K562 (cell line): ENCODE measurements around the gene VIPR2. TPM values are rescaled to one million over a fixed set of nuclear protein-coding genes. Genes with fewer than 3 reads are reported as not detected.
A peak's percentile ranks its signal among the peaks of the same experiment; 100 is the strongest.

Source experiments
- ARID1B ChIP-seq: fragments of 450-650 bp; IDR thresholded peaks from 2 replicates; pipeline ENCODE4 v1.6.1; 2016; ENCODE audit warnings: antibody characterized with exemption, mild to moderate bottlenecking, inconsistent platforms
- ETV1 ChIP-seq: fragments of 450-650 bp; conservative IDR thresholded peaks from 2 replicates; pipeline ENCODE4 v1.6.1; 2016; ENCODE audit warnings: missing genetic modification characterization, control low read depth, low read depth, missing compliant biosample characterization
- HDAC1 ChIP-seq, 2 experiments: fragments of 450-650 bp; IDR thresholded peaks; 2 replicates each; pipeline ENCODE4 v1.6.1; 2016 to 2017; ENCODE audit warnings: inconsistent platforms in 1 of 2, mild to moderate bottlenecking in 1 of 2, moderate library complexity in 1 of 2
- HIVEP1 ChIP-seq: fragments of 250-450 bp; sonication (Bioruptor Pico); IDR thresholded peaks from 2 replicates; pipeline ENCODE4 v1.4.0; 2020; ENCODE audit warnings: mild to moderate bottlenecking
- HNRNPL ChIP-seq: fragments of 200-400 bp; formaldehyde crosslinking; IDR thresholded peaks from 2 replicates; pipeline ENCODE4 v1.6.1; 2017; ENCODE audit warnings: low read depth, mild to moderate bottlenecking, low read length
- SMARCC2 ChIP-seq: fragments of 450-650 bp; IDR thresholded peaks from 2 replicates; pipeline ENCODE4 v1.6.1; 2017; ENCODE audit warnings: antibody characterized with exemption, moderate library complexity, mild to moderate bottlenecking, low read depth
- SRF ChIP-seq, 2 experiments: fragments of 250-450, 450-650 bp in 1 of 2; sonication (Bioruptor Pico) in 1 of 2; sonication (generic) in 1 of 2; formaldehyde crosslinking; IDR thresholded peaks; 2 replicates each; pipeline versions ENCODE4 v1.5.0 to v1.5.1; 2020 to 2022; ENCODE audit warnings: mild to moderate bottlenecking in 1 of 2, missing genetic modification reagents in 1 of 2
- ZBTB17 ChIP-seq: fragments of 450-650 bp; formaldehyde crosslinking; IDR thresholded peaks from 2 replicates; pipeline ENCODE4 v1.4.0; 2020; ENCODE audit warnings: mild to moderate bottlenecking
- ZFP30 ChIP-seq: fragments of 250-450 bp; sonication (Bioruptor Pico); IDR thresholded peaks from 2 replicates; pipeline ENCODE4 v1.8.0; 2022; ENCODE audit warnings: moderate library complexity, mild to moderate bottlenecking, inconsistent platforms, borderline replicate concordance
- ZKSCAN1 ChIP-seq: fragments of 150-350 bp; IDR thresholded peaks from 2 replicates; pipeline ENCODE4 v1.6.1; 2016; ENCODE audit warnings: low read depth, low read length
- ZNF41 ChIP-seq: fragments of 250-450 bp; sonication (Bioruptor Pico); conservative IDR thresholded peaks from 2 replicates; pipeline ENCODE4 v1.4.0; 2020; ENCODE audit warnings: mild to moderate bottlenecking
- ZNF583 ChIP-seq: fragments of 250-450 bp; sonication (Bioruptor Pico); IDR thresholded peaks from 2 replicates; pipeline ENCODE4 v1.4.0; 2020
- polyA plus RNA-seq, 8 experiments: library from polyadenylated mRNA; depleted of rRNA in 4 of 8; stranded (reverse) in 5 of 8; unstranded in 3 of 8; fragments of >200 nt; fragmentation: Nextera tagmentation in 2 of 8; fragmentation: Illumina TruSeq in 1 of 8; extraction: Ambion mirVana in 2 of 8; extraction: Trizol in 1 of 8; gene quantifications; 2 replicates each; pipeline versions ENCODE4 v1.2.1 to v1.2.3, GENCODE V29; 2011 to 2014; ENCODE audit warnings: inconsistent platforms in 1 of 8, missing spikeins in 1 of 8
- total RNA-seq, 7 experiments: library from RNA; depleted of rRNA in 6 of 7; stranded (reverse); fragments of >200 nt in 6 of 7; fragmentation: Illumina TruSeq in 2 of 7; extraction: Trizol in 2 of 7; gene quantifications; 2 replicates each; pipeline versions ENCODE4 v1.2.1 to v1.2.3, GENCODE V29; 2011 to 2021; ENCODE audit warnings: low replicate concordance in 1 of 7
- TF ChIP-seq, protein P1 (sequence below), 2 experiments: fragments of 450-650 bp in 1 of 2; sonication (generic) in 1 of 2; formaldehyde crosslinking in 1 of 2; IDR thresholded peaks in 1 of 2; conservative IDR thresholded peaks in 1 of 2; 2 replicates each; pipeline versions ENCODE4 v1.6.1 to v1.8.1; 2016 to 2023; ENCODE audit warnings: mild to moderate bottlenecking in 2 of 2, moderate library complexity in 2 of 2, inconsistent platforms in 1 of 2, missing genetic modification reagents in 1 of 2
- TF ChIP-seq, protein P2 (sequence below): sonication (generic); formaldehyde crosslinking; IDR thresholded peaks from 2 replicates; pipeline ENCODE4 v1.8.0; 2022; ENCODE audit warnings: missing genetic modification reagents, mild to moderate bottlenecking, borderline replicate concordance
- TF ChIP-seq, protein P3 (sequence below): sonication (generic); formaldehyde crosslinking; IDR thresholded peaks from 2 replicates; pipeline ENCODE4 v1.8.1; 2023; ENCODE audit warnings: mild to moderate bottlenecking, missing genetic modification reagents
- TF ChIP-seq, protein P4 (sequence below): fragments of 450-650 bp; formaldehyde crosslinking; conservative IDR thresholded peaks from 2 replicates; pipeline ENCODE4 v1.4.0; 2022; ENCODE audit warnings: mild to moderate bottlenecking, missing genetic modification characterization
- TF ChIP-seq, protein P5 (sequence below): fragments of 450-650 bp; IDR thresholded peaks from 2 replicates; pipeline ENCODE4 v1.6.1; 2016; ENCODE audit warnings: borderline replicate concordance

Gene VIPR2
- total and polyA plus RNA-seq, 9 of the 15 experiments (the other 6 are each of a cell fraction or from before 2014, with no cell fraction given) = 0.04 TPM; not detected in 8

DNA sequence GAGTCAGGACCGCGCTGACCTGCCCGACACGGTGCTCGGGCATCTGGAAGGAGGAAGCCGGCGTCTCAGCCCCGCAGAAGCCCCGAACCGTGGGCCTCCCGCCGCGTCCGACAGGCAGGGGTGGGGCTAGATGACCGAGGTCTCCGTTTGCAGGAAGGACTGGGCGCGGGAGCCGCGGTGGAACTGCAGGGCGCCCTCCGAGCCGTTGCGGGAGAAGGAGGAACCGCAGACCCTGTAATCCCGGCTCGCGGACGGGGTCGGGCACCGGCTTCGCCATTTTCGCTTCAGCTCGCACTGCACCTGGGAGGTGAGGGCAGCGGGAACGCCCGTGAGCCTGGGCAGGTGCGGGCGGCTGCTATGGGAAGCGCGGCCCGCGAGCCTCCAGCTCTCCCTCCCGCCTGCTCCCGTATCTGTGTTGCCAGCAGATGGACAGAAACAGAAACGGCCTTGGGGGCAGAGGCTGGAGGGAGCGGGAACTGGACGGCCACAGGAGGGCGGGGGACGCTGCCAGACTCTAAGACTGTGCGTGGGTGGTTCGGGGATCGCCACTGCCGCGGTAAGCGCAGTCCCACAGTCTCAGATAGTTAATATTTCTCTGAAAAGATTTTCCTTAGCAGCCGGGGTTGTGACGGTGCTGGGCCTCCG is 114.1 kb downstream of the VIPR2 start (continued):
- TF ChIP-seq SMARCC2 (peak; percentile 57; the same call in 1 of the 2 replicates), HIVEP1 (CRISPR knock-in tag) (no peak), HNRNPL (0 out of 2 replicates have a peak, but pooled peaks have one; percentile 46), ZNF583 (peak; percentile 52; the same call in 1 of the 2 replicates), ZKSCAN1 (peak; percentile 26; the same call in 1 of the 2 replicates), ARID1B (peak; percentile 64), ZFP30 (CRISPR knock-in tag) (no peak), ZBTB17 (CRISPR knock-in tag) (0 out of 2 replicates have a peak, but pooled peaks have one; percentile 61), ETV1 (tag) (peak; percentile 49; the same call in 1 of the 2 replicates), HDAC1 (IDR thresholded peaks at IDR 0.05) (no peak; a peak in 1 of 4 replicates), ZNF41 (CRISPR knock-in tag) (no peak), SRF (CRISPR knock-in tag; IDR thresholded peaks at IDR 0.05) (no peak; a peak in 1 of 4 replicates)
- TF ChIP-seq, protein P1, sequence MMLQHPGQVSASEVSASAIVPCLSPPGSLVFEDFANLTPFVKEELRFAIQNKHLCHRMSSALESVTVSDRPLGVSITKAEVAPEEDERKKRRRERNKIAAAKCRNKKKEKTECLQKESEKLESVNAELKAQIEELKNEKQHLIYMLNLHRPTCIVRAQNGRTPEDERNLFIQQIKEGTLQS (IDR thresholded peaks at IDR 0.05) = no peak
- TF ChIP-seq, protein P1 (CRISPR knock-in tag; conservative IDR thresholded peaks at IDR 0.05) = peak; percentile 85
- TF ChIP-seq, protein P2, sequence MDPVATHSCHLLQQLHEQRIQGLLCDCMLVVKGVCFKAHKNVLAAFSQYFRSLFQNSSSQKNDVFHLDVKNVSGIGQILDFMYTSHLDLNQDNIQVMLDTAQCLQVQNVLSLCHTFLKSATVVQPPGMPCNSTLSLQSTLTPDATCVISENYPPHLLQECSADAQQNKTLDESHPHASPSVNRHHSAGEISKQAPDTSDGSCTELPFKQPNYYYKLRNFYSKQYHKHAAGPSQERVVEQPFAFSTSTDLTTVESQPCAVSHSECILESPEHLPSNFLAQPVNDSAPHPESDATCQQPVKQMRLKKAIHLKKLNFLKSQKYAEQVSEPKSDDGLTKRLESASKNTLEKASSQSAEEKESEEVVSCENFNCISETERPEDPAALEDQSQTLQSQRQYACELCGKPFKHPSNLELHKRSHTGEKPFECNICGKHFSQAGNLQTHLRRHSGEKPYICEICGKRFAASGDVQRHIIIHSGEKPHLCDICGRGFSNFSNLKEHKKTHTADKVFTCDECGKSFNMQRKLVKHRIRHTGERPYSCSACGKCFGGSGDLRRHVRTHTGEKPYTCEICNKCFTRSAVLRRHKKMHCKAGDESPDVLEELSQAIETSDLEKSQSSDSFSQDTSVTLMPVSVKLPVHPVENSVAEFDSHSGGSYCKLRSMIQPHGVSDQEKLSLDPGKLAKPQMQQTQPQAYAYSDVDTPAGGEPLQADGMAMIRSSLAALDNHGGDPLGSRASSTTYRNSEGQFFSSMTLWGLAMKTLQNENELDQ (CRISPR knock-in tag) = no peak
- TF ChIP-seq, protein P3, sequence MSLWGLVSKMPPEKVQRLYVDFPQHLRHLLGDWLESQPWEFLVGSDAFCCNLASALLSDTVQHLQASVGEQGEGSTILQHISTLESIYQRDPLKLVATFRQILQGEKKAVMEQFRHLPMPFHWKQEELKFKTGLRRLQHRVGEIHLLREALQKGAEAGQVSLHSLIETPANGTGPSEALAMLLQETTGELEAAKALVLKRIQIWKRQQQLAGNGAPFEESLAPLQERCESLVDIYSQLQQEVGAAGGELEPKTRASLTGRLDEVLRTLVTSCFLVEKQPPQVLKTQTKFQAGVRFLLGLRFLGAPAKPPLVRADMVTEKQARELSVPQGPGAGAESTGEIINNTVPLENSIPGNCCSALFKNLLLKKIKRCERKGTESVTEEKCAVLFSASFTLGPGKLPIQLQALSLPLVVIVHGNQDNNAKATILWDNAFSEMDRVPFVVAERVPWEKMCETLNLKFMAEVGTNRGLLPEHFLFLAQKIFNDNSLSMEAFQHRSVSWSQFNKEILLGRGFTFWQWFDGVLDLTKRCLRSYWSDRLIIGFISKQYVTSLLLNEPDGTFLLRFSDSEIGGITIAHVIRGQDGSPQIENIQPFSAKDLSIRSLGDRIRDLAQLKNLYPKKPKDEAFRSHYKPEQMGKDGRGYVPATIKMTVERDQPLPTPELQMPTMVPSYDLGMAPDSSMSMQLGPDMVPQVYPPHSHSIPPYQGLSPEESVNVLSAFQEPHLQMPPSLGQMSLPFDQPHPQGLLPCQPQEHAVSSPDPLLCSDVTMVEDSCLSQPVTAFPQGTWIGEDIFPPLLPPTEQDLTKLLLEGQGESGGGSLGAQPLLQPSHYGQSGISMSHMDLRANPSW (CRISPR knock-in tag) = peak; percentile 50; the same call in 1 of the 2 replicates
- TF ChIP-seq, protein P4, sequence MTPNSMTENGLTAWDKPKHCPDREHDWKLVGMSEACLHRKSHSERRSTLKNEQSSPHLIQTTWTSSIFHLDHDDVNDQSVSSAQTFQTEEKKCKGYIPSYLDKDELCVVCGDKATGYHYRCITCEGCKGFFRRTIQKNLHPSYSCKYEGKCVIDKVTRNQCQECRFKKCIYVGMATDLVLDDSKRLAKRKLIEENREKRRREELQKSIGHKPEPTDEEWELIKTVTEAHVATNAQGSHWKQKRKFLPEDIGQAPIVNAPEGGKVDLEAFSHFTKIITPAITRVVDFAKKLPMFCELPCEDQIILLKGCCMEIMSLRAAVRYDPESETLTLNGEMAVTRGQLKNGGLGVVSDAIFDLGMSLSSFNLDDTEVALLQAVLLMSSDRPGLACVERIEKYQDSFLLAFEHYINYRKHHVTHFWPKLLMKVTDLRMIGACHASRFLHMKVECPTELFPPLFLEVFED = no peak
- TF ChIP-seq, protein P5, sequence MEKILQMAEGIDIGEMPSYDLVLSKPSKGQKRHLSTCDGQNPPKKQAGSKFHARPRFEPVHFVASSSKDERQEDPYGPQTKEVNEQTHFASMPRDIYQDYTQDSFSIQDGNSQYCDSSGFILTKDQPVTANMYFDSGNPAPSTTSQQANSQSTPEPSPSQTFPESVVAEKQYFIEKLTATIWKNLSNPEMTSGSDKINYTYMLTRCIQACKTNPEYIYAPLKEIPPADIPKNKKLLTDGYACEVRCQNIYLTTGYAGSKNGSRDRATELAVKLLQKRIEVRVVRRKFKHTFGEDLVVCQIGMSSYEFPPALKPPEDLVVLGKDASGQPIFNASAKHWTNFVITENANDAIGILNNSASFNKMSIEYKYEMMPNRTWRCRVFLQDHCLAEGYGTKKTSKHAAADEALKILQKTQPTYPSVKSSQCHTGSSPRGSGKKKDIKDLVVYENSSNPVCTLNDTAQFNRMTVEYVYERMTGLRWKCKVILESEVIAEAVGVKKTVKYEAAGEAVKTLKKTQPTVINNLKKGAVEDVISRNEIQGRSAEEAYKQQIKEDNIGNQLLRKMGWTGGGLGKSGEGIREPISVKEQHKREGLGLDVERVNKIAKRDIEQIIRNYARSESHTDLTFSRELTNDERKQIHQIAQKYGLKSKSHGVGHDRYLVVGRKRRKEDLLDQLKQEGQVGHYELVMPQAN = peak; percentile 43; the same call in 1 of the 2 replicates
